Stimulated activated CD8-positive, alpha-beta memory T cell treated with anti-CD3 and anti-CD28 coated beads, Interleukin-2, amount 100 ng/mL, for 48 hours (primary cell): ENCODE data around the gene CELA3A.
"Not testable (repeated sequence)": the region's sequence is repeated elsewhere in the genome, so short reads cannot be mapped to it uniquely, and the experiment has no call there.

Experiments used
- DNase-seq, 2 donors: peaks; one replicate each; pipeline ENCODE4 v3.0.0-alpha.2; 2020; ENCODE audit warnings: low read depth in 2 of 2

Gene CELA3A

DNA sequence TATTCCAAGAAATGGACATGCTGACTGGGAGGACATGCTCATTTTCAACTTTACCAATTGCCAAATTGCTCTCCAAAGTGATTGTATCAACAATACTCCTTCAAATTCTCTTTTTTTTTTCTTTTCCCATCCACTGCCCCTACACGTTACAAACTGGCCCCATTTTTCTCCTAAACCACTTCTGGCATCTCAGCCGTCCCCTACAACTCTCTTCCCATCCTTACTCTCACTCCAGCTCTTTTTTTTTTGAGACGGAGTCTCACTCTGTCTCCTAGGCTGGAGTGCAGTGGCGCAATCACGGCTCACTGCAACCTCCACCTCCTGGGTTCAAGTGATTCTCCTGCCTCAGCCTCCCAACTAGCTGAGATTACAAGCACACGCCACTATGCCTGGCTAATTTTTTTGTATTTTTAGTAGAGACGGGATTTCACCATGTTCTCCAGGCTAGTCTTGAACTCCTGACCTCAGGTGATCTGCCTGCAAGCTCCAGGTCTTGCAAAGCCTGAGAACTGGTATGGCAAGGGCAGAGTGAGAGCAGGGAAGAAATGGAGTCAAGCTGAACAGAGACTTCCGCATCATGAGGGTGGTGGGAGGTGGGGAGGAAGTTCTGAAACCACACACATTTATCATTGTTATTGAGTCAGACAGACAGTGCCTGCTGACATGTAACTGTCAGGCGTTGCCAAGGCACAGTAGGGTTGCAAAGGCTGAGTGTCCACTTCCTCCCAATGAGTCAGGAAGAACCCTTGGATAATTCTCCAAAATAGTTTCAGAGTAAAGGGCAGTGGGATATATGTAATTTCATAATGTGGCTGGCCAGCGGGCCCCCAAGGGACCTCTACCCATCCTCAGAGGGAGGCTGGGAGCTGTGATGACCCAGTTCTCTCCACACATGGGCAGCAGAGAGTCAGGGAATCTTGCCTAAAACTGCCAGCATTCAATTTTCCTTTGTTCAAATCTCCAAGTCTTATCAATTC lies 17.4 kb downstream of the CELA3A start:
- no peak for DNase-seq

DNA sequence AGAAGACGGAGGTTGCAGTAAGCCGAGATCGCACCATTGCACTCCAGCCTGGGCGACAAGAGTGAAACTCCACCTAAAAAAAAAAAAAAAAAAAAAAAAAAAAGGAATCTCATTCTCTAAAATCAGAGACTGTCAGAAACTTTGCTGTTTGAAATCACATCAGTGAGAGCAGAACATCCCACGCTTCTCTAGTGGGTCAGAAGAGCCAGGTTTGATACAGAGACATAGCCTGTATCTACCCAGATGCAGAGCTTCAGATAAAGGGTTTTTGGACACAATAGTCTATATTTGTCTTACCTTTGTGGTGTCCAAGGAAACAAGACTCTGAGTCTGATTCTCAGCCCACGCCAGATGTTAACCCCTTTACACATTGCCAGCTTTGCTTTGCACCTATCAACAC lies 19.6 kb downstream of the CELA3A start:
- no peak for DNase-seq

GRCh38 chr1:22024485-22025367 lies 23.3 kb downstream of the CELA3A start:
- peak; percentile 61 to 66 for DNase-seq

DNA sequence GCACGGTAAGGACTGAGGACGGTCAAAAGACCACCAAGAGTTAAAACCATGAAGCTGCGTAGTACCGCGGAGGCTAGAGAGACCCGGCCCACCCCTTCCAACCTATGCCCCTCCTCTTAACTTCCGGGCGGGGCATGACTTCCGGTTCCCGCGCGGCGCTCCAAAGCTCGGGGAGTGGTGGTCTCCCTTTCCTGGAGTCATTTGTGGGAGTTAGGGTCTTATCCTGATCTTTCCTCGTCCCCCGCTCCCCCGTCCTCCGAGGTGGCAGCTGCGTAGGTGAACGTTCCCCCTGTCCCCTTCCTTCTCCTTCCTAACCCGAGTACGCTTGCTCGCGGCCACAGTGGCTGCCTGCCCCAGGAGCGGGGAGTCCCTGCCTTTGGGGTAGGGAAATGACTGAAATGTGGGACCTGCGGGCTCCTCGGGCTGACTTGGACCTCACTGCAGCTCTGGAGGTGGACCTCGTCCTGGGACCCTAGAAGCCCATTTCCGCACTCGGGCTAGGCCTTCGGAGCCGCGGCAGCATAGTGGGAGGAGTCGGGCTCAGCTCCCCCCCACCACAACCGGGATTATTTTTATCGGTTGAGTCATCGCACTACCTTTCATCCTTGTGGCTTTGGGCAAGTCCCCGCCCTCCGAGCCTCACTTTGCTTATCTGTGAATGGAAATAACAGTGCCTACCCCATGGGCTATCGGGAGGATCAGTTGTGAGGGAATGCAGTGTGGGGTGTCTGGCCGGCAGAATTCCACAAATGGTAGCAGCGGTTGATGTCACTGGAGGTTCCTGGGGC lies 24.1 kb downstream of the CELA3A start:
- peak; percentile 76 to 78 for DNase-seq

DNA sequence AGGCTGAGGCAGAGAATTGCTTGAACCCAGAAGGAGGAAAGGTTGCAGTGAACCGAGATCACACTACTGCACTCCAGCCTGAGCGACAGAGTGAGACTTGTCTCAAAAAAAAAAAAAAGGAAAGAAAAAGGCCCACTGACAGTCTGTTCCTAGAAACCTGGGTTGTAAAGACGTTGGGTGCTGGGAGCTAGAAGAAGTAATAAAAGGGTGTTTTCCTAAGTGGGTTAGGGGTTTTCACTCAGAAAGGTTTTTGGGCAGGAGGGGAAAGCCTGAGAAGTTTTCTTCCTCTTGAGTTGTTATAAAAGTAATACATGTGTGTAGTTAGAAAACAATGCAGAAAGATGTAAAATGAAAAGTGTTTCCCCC lies 25.4 kb downstream of the CELA3A start:
- no peak for DNase-seq

- no peak for DNase-seq
These were observed 28.6 kb downstream of the CELA3A start for GRCh38 chr1:22030057-22030456.

- no peak for DNase-seq
These were observed 29.0 kb downstream of the CELA3A start for GRCh38 chr1:22030473-22030872.

GRCh38 chr1:22031214-22031962 lies 29.9 kb downstream of the CELA3A start:
- DNase-seq, result no peak

GRCh38 chr1:22034834-22035233 lies 33.4 kb downstream of the CELA3A start:
- DNase-seq, result not testable (repeated sequence)

- no peak for DNase-seq
These were observed 36.1 kb downstream of the CELA3A start for GRCh38 chr1:22037520-22037919.

DNA sequence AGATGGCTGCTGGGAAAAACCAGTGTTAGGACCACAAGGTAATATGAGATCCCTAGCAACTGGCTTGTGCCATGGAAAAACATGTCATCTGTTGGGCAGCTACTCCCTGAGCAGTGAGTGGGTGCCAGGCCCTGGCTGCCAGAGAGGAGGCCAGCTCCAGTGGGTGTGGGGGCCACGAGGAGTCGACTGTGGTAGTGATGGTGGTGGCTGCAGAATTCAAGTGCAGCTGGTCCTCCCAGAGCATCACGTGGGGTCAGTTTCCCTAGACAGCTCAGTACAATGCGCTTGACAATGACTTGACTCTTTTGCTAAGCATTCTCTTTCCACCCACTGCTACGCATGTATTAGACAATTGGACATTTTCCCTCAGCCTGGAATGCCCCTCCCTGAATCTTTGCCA lies 36.6 kb downstream of the CELA3A start:
- DNase-seq, result no peak

DNA sequence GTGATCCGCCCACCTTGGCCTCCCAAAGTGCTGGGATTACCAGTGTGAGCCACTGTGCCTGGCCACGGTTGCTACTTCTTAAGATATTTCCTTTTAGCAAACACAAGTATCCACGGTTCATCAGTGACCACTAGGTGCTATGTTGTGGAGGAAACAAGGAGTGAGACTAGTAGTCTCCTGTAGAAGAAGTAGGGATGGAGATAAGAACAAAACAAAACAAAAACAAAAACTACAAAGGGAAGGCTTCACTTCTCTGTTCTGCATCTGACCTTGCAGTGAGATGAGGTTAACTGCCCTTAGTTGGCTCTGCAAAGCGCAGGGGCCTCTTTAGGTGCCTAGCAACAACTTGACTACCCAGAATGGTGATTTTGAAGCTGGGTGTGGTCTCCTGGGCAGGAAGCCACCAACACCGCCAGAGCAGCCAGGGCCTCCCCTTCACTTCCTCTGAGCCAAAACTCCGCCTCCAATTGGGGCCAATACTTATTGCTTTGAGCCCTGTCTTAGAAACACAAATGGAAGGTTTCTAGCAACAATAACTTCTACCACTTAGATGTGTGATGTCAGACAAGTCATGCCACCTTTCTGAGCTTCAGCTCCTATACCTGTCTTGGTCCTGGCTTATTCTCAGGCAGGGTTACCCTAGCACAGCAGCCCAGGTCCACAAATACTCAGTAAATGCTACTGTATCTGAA lies 38.3 kb downstream of the CELA3A start:
- DNase-seq, result peak; percentile 70 to 74

DNA sequence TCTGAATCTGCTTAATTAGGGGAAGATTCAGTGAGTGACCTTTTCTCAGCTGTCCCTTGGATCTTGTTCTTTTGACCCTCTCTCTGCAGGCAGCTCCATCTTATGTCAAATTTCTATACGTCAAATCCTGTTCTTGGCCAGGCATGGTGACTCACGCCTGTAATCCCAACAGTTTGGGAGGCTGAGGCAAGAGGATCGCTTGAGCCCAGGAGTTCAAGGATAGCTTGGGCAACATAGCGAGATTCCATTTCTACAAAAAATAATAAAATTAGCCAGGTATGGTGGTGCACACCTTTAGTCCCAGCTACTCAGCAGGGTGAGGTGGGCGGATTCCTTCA lies 38.8 kb downstream of the CELA3A start:
- DNase-seq, result no peak

GRCh38 chr1:22041505-22041904 lies 40.0 kb downstream of the CELA3A start:
- DNase-seq, result no peak

DNA sequence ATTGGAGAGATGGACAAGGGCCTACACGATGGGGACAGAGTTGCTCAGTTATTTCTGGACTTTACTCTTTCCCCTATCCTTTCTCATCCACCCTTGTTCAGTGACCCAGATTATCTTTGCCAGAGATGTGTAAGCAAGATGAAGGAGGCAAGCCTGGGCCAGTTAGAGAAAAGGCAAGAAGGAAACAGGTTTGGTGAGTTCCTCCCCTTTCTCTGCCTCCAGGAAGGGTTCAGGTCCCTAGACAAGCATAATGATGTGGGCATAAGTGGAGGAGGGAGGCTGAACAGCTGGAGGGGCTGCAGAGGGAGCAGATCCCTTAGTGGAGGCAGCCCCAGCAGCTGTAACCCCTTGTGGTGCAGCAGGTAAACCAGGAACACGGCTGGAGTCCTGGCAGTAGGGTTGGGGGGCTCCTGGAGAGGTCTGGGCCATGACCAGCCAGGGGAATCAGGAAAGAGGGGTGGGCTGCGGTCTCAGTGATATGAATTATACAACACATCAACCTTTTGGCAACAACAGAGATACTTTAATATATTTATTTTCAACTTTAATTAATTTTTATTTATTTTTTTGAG lies 41.8 kb downstream of the CELA3A start:
- DNase-seq, result no peak

DNA sequence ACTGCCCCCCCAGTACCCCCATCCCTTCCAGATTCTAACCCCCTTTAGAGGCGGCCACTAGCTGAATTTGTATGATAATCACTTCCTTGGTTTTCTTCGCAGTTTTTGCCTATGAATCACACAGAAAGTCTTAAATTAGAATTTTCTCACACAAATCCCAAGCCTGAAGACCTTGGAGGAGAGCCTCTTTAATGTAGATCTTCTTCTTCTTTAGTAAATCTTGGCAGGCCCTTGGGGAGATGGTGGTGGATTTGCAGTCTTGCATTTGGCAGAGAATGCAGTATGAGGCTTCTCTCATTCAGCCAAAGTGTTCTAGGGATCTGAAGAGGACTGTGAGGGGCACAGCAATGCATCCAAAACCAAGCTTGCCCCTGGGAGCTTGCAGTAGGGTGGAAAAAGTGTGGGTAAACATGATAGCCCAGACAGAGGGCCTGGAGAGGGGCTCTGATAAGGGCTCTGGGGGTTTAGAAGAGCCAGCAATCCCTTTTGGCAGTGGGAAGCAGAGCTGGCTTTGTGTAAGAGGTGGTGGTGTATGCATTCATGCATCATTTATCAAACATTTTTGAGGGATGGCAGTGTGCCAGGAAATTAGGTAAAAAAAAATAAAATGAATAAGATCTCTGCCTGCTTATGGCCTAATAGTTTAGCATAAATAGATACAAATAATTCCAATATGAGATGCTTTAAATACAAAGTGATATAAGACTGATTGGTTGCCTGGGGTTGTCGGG lies 43.4 kb downstream of the CELA3A start:
- DNase-seq, result no peak

DNA sequence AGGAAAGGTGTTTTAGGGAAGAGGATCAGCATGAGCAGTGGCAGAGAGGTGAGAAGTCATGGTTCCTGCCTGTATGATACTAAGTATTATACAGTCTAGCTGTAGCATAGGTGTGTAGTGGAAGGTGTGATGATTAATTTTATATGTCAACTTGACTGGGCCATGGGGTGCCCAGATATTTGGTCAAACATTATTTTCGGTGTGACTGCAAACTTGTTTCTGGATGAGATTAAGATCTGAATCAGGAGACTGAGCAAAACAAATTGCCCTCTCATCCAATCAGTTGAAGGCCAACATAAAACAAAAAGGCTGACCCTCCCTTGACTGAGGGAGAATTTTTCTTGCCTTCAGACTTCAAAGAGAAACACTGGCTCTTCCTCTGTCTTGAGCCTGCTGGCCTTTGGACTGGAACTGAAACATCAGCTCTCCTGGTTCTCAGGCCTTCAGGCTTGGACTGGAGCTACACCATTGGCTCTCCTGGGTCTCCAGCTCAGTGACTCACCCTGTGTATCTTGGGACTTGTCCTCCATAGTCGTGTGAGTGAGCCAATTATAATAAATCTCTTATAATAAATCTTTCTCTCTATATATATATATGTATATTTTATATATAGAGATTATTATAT lies 44.3 kb downstream of the CELA3A start:
- DNase-seq, result no peak

- no peak for DNase-seq
These were observed 47.1 kb downstream of the CELA3A start for GRCh38 chr1:22048351-22049192.
